Body of pancreas (tissue), 4 donors: Measurements from ENCODE around the gene SLC22A14.

ENCODE experiments used
- CTCF ChIP-seq, 7 experiments: fragments of 450-650 bp in 4 of 7; fragments of 200-600 bp in 3 of 7; sonication (generic) in 3 of 7; IDR thresholded peaks; one replicate each; pipeline ENCODE4 v1.5.1; 2016 to 2019; ENCODE audit warnings: antibody characterized with exemption in 7 of 7
- POLR2A ChIP-seq, 3 donors: fragments of 450-650 bp; IDR thresholded peaks; one replicate each; pipeline ENCODE4 v1.6.1; 2016; ENCODE audit warnings: antibody characterized with exemption in 3 of 3, mild to moderate bottlenecking in 2 of 3

GRCh38 chr3:38268087-38268486 is 14.0 kb upstream of the SLC22A14 start:
- TF ChIP-seq CTCF (IDR thresholded peaks at IDR 0.05) (no peak), POLR2A (IDR thresholded peaks at IDR 0.05) (no peak)
